ENCODE results near the gene CFAP100.

DNA sequence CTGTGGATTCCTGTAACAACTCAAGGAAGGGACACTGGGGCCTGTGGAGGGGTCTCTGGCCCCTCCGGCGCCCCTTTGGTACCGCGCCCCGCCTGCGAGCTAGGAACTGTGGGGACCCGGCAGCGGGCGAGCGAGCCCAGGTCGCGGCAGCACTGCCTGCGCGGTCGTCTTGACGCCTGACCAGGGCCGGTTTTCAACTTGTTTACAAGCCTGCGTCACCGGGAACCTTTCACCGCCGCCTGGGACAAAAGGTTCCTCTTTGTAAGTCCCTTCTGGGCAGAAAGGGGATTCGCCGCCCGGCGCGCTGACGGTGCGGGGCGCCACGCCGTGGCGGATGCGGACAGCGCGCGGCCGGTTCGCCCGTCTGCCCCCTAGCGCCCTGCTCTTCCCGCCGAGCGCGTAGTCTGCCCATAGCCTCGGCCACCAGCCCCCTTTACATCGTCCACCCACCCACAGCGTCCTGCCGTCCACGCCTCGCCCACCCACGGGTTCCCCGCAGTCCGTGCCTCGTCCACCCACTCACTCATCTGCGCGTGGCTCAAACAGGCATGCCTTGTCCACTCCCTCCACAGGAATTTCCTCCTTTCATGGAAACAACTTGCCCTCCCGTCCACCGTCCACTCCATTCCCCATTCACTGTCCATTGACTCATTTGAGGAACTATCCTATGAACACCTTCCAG, 5.5 kb upstream of the CFAP100 start:
- TF ChIP-seq, protein P1, sequence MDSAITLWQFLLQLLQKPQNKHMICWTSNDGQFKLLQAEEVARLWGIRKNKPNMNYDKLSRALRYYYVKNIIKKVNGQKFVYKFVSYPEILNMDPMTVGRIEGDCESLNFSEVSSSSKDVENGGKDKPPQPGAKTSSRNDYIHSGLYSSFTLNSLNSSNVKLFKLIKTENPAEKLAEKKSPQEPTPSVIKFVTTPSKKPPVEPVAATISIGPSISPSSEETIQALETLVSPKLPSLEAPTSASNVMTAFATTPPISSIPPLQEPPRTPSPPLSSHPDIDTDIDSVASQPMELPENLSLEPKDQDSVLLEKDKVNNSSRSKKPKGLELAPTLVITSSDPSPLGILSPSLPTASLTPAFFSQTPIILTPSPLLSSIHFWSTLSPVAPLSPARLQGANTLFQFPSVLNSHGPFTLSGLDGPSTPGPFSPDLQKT (IDR thresholded peaks at IDR 0.05; ENCODE audit: borderline replicate concordance, low read depth, low read length), result no peak
- TF ChIP-seq, protein P2, sequence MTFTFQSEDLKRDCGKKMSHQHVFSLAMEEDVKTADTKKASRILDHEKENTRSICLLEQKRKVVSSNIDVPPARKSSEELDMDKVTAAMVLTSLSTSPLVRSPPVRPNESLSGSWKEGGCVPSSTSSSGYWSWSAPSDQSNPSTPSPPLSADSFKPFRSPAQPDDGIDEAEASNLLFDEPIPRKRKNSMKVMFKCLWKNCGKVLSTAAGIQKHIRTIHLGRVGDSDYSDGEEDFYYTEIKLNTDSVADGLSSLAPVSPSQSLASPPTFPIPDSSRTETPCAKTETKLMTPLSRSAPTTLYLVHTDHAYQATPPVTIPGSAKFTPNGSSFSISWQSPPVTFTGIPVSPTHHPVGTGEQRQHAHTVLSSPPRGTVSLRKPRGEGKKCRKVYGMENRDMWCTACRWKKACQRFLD (tag by site-specific recombination; IDR thresholded peaks at IDR 0.05), result no peak
